Measurements from ENCODE around the gene KLK8. TPM values are rescaled to one million over a fixed set of nuclear protein-coding genes. Genes with fewer than 3 reads are reported as not detected.

KLK8 gene
- total and polyA plus RNA-seq, 4 donors, result not detected

- 88% methylated on average over 6 of the region's 6 CpGs for WGBS
- Histone ChIP-seq H3K4me3 (ENCODE audit: low read depth in 1 of 3, low read length in 3 of 3) (no peak overlapping the region), H3K36me3 (ENCODE audit: control insufficient read depth in 4 of 4, insufficient read depth in 3 of 4, low read depth in 1 of 4, low read length in 3 of 4) (no peaks in the 10 kb centered on the region), H3K27ac (ENCODE audit: low read depth in 1 of 2, low read length in 2 of 2) (no peak overlapping the region), H3K27me3 (ENCODE audit: control insufficient read depth in 4 of 4, insufficient read depth in 4 of 4, low read length in 3 of 4) (no peaks in the 10 kb centered on the region), H3K9ac (ENCODE audit: low read depth in 1 of 2, low read length in 2 of 2) (no peak overlapping the region), H3K4me1 (ENCODE audit: control insufficient read depth in 4 of 4, insufficient read depth in 4 of 4, low read length in 3 of 4) (no peaks in the 10 kb centered on the region), H3K9me3 (ENCODE audit: control insufficient read depth in 4 of 4, low read length in 3 of 4) (no peaks in the 10 kb centered on the region)
- no peak for TF ChIP-seq FOXA2 (IDR thresholded peaks at IDR 0.05)
- TF ChIP-seq GABPA (IDR thresholded peaks at IDR 0.05 in 1 of 2, conservative IDR thresholded peaks at IDR 0.05 in 1 of 2), result no peak
- no peak for TF ChIP-seq RAD21 (IDR thresholded peaks at IDR 0.05)
- TF ChIP-seq NR2F2 (IDR thresholded peaks at IDR 0.05), result no peak
- no peak for TF ChIP-seq SP1 (IDR thresholded peaks at IDR 0.05)
- TF ChIP-seq TAF1 (conservative IDR thresholded peaks at IDR 0.05), result no peak
- no peak for TF ChIP-seq EGR1 (IDR thresholded peaks at IDR 0.05; ENCODE audit: low read depth in 2 of 2)
- TF ChIP-seq HNF4A (conservative IDR thresholded peaks at IDR 0.05), result no peak
- TF ChIP-seq REST (IDR thresholded peaks at IDR 0.05), result no peak
- TF ChIP-seq RXRA (IDR thresholded peaks at IDR 0.05), result no peak
- no peak for TF ChIP-seq MAX (IDR thresholded peaks at IDR 0.05)
- no peak for DNase-seq (ENCODE audit: low spot score)
These were observed 38.7 kb upstream of the KLK8 start for GRCh38 chr19:51040151-51040550.

GRCh38 chr19:51036519-51036918, 35.1 kb upstream of the KLK8 start:
- Histone ChIP-seq H3K27ac (ENCODE audit: low read depth in 1 of 2, low read length in 2 of 2) (no peak overlapping the region), H3K4me3 (ENCODE audit: low read depth in 1 of 3, low read length in 3 of 3) (no peak overlapping the region), H3K36me3 (ENCODE audit: control insufficient read depth in 4 of 4, insufficient read depth in 3 of 4, low read depth in 1 of 4, low read length in 3 of 4) (no peaks in the 10 kb centered on the region), H3K9me3 (ENCODE audit: control insufficient read depth in 4 of 4, low read length in 3 of 4) (no peaks in the 10 kb centered on the region), H3K4me1 (ENCODE audit: control insufficient read depth in 4 of 4, insufficient read depth in 4 of 4, low read length in 3 of 4) (no peaks in the 10 kb centered on the region), H3K27me3 (ENCODE audit: control insufficient read depth in 4 of 4, insufficient read depth in 4 of 4, low read length in 3 of 4) (no peaks in the 10 kb centered on the region), H3K9ac (ENCODE audit: low read depth in 1 of 2, low read length in 2 of 2) (no peak overlapping the region)
- no peak for DNase-seq (ENCODE audit: low spot score)
- no peak for TF ChIP-seq YY1 (IDR thresholded peaks at IDR 0.05)
- no peak for TF ChIP-seq JUND (IDR thresholded peaks at IDR 0.05)
- no peak for TF ChIP-seq CTCF (IDR thresholded peaks at IDR 0.05; ENCODE audit: low read depth, low read length, missing input control)
- 38% methylated on average over 9 of the region's 9 CpGs for WGBS

GRCh38 chr19:51034704-51035103, 33.3 kb upstream of the KLK8 start, which contains the start of gene KLK12:
KLK12 (minus strand) TSS chr19:51035002; CDS start chr19:51034621, 381 bp downstream.
- Histone ChIP-seq H3K9ac (ENCODE audit: low read depth in 1 of 2, low read length in 2 of 2) (no peak within 1 kb of the TSS), H3K36me3 (ENCODE audit: control insufficient read depth in 4 of 4, insufficient read depth in 3 of 4, low read depth in 1 of 4, low read length in 3 of 4) (no peaks in the 10 kb centered on the region), H3K27ac (ENCODE audit: low read depth in 1 of 2, low read length in 2 of 2) (no peak within 1 kb of the TSS), H3K4me3 (ENCODE audit: low read depth in 1 of 3, low read length in 3 of 3) (no peak within 1 kb of the TSS), H3K9me3 (ENCODE audit: control insufficient read depth in 4 of 4, low read length in 3 of 4) (peaks cover 0 to 3% (median 0%) of the 10 kb centered on the region in 4 donors), H3K27me3 (ENCODE audit: control insufficient read depth in 4 of 4, insufficient read depth in 4 of 4, low read length in 3 of 4) (no peaks in the 10 kb centered on the region), H3K4me1 (ENCODE audit: control insufficient read depth in 4 of 4, insufficient read depth in 4 of 4, low read length in 3 of 4) (no peaks in the 10 kb centered on the region)
- DNase-seq (ENCODE audit: low spot score), result no peak
- 36% methylated on average over 11 of the region's 11 CpGs for whole genome bisulfite sequencing
- TF ChIP-seq CTCF (IDR thresholded peaks at IDR 0.05; ENCODE audit: low read depth, low read length, missing input control) (no peak), HNF4G (IDR thresholded peaks at IDR 0.05) (no peak), JUND (IDR thresholded peaks at IDR 0.05) (no peak), NR2F2 (IDR thresholded peaks at IDR 0.05) (no peak), ATF3 (IDR thresholded peaks at IDR 0.05) (no peak), EGR1 (IDR thresholded peaks at IDR 0.05; ENCODE audit: low read depth in 2 of 2) (no peak), HNF4A (conservative IDR thresholded peaks at IDR 0.05) (no peak), RAD21 (IDR thresholded peaks at IDR 0.05) (no peak), RXRA (IDR thresholded peaks at IDR 0.05) (no peak), ZBTB33 (IDR thresholded peaks at IDR 0.05) (no peak), FOXA2 (IDR thresholded peaks at IDR 0.05) (no peak), YY1 (IDR thresholded peaks at IDR 0.05) (no peak), MAX (IDR thresholded peaks at IDR 0.05) (no peak), TAF1 (conservative IDR thresholded peaks at IDR 0.05) (no peak), SP1 (IDR thresholded peaks at IDR 0.05) (no peak)

Data from liver (tissue), 9 donors.